ENCODE data around the gene B3GLCT.
"Not testable (repeated sequence)": the region's sequence is repeated elsewhere in the genome, so short reads cannot be mapped to it uniquely, and the experiment has no call there.

Gene B3GLCT

GRCh38 chr13:31199849-31200636 is at the start of gene B3GLCT:
TSS of gene B3GLCT (plus strand) at chr13:31199975. CDS start at chr13:31200085, 110 bp downstream.
- DNase-seq = peak; percentile 45

DNA sequence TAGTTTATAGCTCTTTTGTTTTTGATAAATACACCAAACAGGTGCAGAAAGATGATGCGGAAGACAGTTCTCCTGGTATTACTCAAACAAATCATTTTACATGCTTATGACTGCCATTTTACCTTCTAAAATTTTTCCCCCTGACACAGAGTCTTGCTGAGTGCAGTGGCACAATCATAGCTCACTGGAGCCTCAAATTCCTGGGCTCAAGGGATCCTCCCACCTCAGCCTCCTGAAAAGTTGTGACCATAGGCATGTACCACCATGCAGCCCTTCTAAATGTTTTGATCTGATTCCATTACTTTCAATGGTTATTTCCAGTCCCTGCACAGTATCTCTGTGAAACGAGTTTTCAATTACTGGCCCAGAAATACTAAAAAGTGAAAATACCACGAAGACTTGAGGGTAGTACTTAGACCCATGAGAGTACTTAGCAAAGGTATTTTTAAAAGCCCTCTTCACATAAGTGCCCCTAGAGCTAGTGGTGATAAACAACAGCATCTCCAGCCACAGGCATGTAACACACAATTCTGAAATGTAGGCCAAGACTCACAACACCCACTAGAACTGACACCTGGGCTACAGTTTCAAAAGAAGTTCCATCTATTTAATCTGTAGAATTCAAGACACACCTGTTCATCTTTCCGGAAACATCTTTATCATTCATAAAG is 49.3 kb upstream of the B3GLCT start:
- no peak for DNase-seq

DNA sequence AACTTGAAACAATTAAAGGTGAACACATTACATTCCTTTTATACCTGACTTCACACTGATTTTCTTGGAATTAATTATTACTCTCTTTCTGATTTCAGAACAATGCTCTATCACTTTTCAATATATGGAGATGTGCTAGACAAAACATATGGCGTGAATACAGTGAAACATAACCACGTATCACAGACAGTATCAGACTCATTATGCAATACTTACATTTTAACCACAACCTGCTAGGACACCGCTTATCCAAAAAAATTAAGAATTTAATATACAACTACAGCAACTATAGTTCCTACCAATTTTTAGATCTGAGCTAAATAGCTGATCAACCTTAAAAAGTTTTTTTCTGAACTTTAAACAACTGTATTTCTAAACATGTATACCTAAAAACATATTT is 47.9 kb upstream of the B3GLCT start:
- DNase-seq = no peak

DNA sequence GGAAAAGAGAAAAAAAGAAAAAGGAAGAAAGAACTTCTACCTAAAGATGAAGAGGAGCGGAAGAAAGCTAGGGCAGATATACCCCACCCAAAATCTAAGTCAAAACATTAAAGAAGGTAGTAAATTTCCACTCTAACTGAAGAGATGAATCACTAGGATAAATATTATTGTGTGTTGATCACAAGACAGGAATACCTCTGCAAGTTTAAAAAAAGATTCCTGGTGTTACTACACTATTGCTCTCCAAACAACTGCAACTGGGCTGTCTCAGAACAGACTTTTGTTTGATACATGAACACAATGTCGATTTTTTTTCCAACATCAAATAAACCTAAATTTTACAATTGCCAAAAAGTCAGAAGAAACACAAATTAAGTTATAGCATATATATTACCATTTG is 44.8 kb upstream of the B3GLCT start:
- DNase-seq = no peak

- no peak for DNase-seq
These were observed 40.5 kb upstream of the B3GLCT start for GRCh38 chr13:31159306-31159705.

GRCh38 chr13:31160857-31161556 is 38.8 kb upstream of the B3GLCT start:
- DNase-seq = no peak

GRCh38 chr13:31161557-31162150 is 38.1 kb upstream of the B3GLCT start, which contains the start of gene HSPH1:
TSS of gene HSPH1 (minus strand) at chr13:31161904. CDS start at chr13:31161582, 322 bp downstream.
- DNase-seq = peak; percentile 90

- peak; percentile 89 for DNase-seq
These were observed 37.4 kb upstream of the B3GLCT start for GRCh38 chr13:31162151-31163008.

- DNase-seq = no peak
These were observed 33.2 kb upstream of the B3GLCT start for GRCh38 chr13:31166591-31166990.

GRCh38 chr13:31167490-31167889 is 32.3 kb upstream of the B3GLCT start:
- no peak for DNase-seq

DNA sequence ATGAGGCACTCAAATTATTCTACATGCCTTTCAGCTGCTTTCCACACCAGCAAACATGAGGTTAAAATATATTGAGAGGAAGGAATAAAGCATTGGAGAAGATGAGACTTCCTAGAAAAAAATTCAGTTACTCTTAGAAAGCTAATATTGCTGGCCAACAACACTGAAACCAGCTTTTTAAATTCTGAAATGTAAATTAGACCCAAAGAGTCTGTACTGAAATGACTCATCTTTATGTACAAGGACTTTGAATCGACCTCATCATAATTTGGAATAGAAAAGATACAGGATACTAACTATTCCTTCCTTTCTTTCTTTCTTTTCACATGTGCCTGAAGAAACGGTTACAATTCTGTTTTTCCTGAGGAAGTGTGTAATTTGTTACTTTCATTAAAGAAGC is 31.6 kb upstream of the B3GLCT start:
- no peak for DNase-seq

- DNase-seq = no peak
These were observed 31.0 kb upstream of the B3GLCT start for GRCh38 chr13:31168736-31169135.

- peak; percentile 56 for DNase-seq
These were observed 27.8 kb upstream of the B3GLCT start for GRCh38 chr13:31172001-31172400.

DNA sequence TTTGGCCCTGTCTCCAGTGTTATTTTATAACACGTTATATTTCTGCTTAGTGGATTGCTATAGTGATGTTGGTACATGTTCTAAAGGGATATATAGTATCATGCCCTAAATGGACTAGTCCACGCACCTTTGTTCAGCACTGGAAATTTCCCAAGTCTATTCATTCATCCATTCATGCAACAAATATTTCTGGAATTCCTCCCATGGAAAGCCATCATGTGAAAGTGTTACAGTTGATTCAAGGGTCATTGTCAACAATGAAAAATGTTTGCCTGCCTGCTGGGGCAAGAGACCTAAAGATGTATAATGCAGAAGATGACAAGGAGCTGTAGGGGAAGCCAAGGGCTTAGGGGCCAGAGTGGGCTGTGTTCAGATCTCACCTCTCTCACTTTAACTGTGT is 27.2 kb upstream of the B3GLCT start:
- DNase-seq = peak; percentile 81

DNA sequence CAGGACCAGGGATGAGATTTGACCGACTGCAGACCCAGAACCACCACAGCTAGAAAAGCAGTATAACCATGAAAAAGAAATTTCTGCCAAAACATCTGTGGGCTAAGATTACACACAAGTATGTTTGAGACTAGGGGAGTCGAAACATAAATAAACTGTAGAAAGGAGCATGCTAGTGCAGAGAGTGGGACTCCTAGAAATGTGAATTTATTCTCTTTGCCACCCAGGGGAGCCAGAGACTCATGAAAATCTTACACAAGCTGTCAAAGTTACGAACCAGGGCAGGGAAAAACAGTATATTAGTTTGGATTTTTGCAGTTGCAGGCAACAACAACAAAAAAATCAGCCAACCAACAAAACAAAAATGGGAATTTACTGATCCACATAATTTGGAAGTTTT is 25.8 kb upstream of the B3GLCT start:
- DNase-seq = no peak

GRCh38 chr13:31175847-31176532 is 23.8 kb upstream of the B3GLCT start:
- DNase-seq = no peak

DNA sequence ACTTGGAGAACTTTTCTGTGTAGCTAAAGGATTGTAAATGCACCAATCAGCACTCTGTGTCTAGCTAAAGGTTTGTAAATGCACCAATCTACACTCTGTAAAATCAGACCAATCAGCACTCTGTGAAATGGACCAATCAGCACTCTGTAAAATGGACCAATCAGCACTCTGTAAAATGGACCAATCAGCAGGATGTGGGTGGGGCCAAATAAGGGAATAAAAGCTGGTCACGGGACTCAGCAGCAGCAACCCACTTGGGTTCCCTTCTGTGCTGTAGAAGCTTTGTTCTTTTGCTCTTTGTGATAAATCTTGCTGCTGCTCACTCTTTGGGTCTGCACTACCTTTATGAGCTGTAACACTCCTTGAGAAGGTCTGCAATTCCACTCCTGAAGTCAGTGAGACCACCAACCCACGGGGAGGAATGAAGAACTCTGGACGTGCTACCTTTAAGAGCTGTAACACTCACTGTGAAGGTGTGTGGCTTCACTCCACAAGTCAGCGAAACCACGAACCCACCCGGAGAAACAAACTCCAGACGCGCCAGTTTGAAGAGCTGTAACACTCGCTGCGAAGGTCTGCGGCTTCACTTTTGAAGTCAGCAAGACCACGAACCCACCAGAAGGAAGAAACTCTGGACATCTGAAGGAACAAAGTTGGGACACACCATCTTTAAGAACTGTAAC is 21.8 kb upstream of the B3GLCT start:
- not testable (repeated sequence) for DNase-seq

DNA sequence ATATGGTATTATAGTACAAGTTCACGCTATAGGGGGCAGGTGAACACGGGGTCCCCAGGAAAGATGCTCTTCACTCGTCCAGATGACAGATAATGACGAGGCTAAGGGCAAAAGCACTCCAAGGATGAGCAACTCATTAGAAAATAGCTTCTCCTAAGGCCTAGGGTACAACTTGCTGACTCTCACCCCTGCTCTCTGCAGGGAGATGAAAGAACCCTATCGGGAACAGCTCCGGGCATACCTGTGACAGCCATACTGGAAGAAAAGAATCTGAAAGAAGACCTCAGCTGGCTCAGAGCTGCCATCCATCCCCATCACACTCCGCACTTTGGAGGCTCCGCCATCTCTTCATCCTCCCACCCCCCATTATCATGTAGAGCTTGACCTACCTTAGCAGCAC is 20.5 kb upstream of the B3GLCT start:
- DNase-seq = no peak

DNA sequence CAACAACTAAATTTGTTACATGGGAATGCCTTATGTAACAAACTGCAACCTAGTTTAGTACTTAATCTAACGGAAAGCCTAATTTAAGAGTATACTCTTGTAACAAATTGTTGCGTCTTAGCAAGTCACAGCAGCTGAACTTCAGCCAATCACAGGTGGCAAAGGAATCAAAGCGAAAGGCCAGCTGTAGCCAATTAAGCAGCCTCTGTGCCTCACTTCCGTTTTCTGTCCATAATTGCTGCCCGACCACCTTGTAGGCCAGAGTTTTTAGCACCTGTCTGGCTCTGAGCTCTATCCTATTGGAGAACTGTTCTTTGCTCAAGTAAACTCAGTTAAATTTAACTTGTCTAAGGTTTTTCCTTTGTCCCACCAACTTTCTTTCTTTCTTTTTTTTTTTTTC is 20.0 kb upstream of the B3GLCT start:
- no peak for DNase-seq

GRCh38 chr13:31182987-31183386 is 16.8 kb upstream of the B3GLCT start:
- DNase-seq = no peak

GRCh38 chr13:31184451-31184850 is 15.3 kb upstream of the B3GLCT start:
- DNase-seq = no peak
